Thoracic aorta (tissue), 2 donors: Measurements from ENCODE around the gene EXOC7. TPM values are rescaled to one million over a fixed set of nuclear protein-coding genes. Genes with fewer than 3 reads are reported as not detected.

Source experiments
- ATAC-seq: fragments of 150-250 bp; one replicate; pipeline ENCODE4 v1.8.0; 2017; ENCODE audit warnings: low read depth; ENCODE audit not compliant: insufficient number of reproducible peaks, low FRiP score
- DNase-seq: peaks from one replicate; pipeline ENCODE4 v3.0.0-alpha.2; 2020; ENCODE audit warnings: low spot score
- H3K27ac ChIP-seq, 2 donors: fragments of 200-600 bp; sonication (generic); 1 replicate in 1 of 2; 2 replicates in 1 of 2; pipeline ENCODE4 v1.5.1; 2016; ENCODE audit warnings: mild to moderate bottlenecking in 2 of 2, moderate library complexity in 2 of 2
- H3K27me3 ChIP-seq: fragments of 200-600 bp; sonication (generic); replicated peaks from 2 replicates; pipeline ENCODE4 v1.6.0; 2016; ENCODE audit warnings: mild to moderate bottlenecking; ENCODE audit not compliant: insufficient read depth
- H3K36me3 ChIP-seq: fragments of 200-600 bp; sonication (generic); one replicate; pipeline ENCODE4 v1.5.1; 2016
- H3K4me1 ChIP-seq, 2 donors: fragments of 200-600 bp; sonication (generic); 1 replicate in 1 of 2; 2 replicates in 1 of 2; pipeline versions ENCODE4 v1.5.1 to v1.6.0; 2016; ENCODE audit warnings: low read depth in 2 of 2, mild to moderate bottlenecking in 1 of 2; ENCODE audit not compliant: control insufficient read depth in 1 of 2
- H3K4me3 ChIP-seq: fragments of 200-600 bp; sonication (generic); 2 replicates; pipeline ENCODE4 v1.5.1; 2016; ENCODE audit warnings: mild to moderate bottlenecking
- H3K9me3 ChIP-seq: fragments of 200-600 bp; sonication (generic); 2 replicates; pipeline ENCODE4 v1.5.1; 2016
- CTCF ChIP-seq: fragments of 200-600 bp; sonication (generic); IDR thresholded peaks from one replicate; pipeline ENCODE4 v1.5.1; 2019; ENCODE audit warnings: antibody characterized with exemption
- total RNA-seq, 2 donors: library from RNA; depleted of rRNA; stranded (reverse); fragments of >200 nt; gene quantifications; one replicate each; pipeline versions ENCODE4 v1.1.0 to v1.2.3, GENCODE V29; 2016

EXOC7 gene
- total RNA-seq, 2 donors from 2014 or later: 79.7 to 94.0 TPM

GRCh38 chr17:76115138-76115754 is 11.7 kb upstream of the EXOC7 start:
- Histone ChIP-seq H3K36me3 (no peaks in the 10 kb centered on the region), H3K4me3 (no peak overlapping the region), H3K27ac (no peak overlapping the region), H3K4me1 (no peaks in the 10 kb centered on the region), H3K27me3 (no peaks in the 10 kb centered on the region), H3K9me3 (no peaks in the 10 kb centered on the region)
- DNase-seq (no peak), ATAC-seq (no peak)
- TF ChIP-seq CTCF: no peak

GRCh38 chr17:76111956-76112355 is 8.4 kb upstream of the EXOC7 start:
- Histone ChIP-seq H3K4me3 (no peak overlapping the region), H3K27me3 (no peaks in the 10 kb centered on the region), H3K9me3 (no peaks in the 10 kb centered on the region), H3K27ac (no peak overlapping the region), H3K4me1 (no peaks in the 10 kb centered on the region), H3K36me3 (no peaks in the 10 kb centered on the region)
- no peak for ATAC-seq
- no peak for TF ChIP-seq CTCF
- no peak for DNase-seq

GRCh38 chr17:76107509-76107908 is 3.9 kb upstream of the EXOC7 start:
- Histone ChIP-seq H3K36me3 (no peaks in the 10 kb centered on the region), H3K9me3 (no peaks in the 10 kb centered on the region), H3K27me3 (no peaks in the 10 kb centered on the region), H3K4me1 (peaks cover 5 to 6% of the 10 kb centered on the region in 2 donors), H3K4me3 (no peak overlapping the region), H3K27ac (no peak overlapping the region)
- ATAC-seq (no peak), DNase-seq (no peak)
- no peak for TF ChIP-seq CTCF

GRCh38 chr17:76106703-76107102 is 3.1 kb upstream of the EXOC7 start:
- TF ChIP-seq CTCF: no peak
- Histone ChIP-seq H3K4me1 (peaks cover 12 to 14% of the 10 kb centered on the region in 2 donors), H3K36me3 (peaks cover 4% of the 10 kb centered on the region), H3K27me3 (no peaks in the 10 kb centered on the region), H3K9me3 (no peaks in the 10 kb centered on the region), H3K4me3 (no peak overlapping the region), H3K27ac (no peak overlapping the region)
- DNase-seq (no peak), ATAC-seq (no peak)

GRCh38 chr17:76104896-76105231 is 1.3 kb upstream of the EXOC7 start:
- Histone ChIP-seq H3K27ac (no peak overlapping the region), H3K36me3 (peaks cover 15% of the 10 kb centered on the region), H3K9me3 (no peaks in the 10 kb centered on the region), H3K27me3 (no peaks in the 10 kb centered on the region), H3K4me3 (no peak overlapping the region), H3K4me1 (peaks cover 12 to 20% of the 10 kb centered on the region in 2 donors)
- no peak for DNase-seq
- ATAC-seq: no peak
- no peak for TF ChIP-seq CTCF
